OCI-LY3 (cell line): Measurements from ENCODE around the gene SELENON.

ENCODE experiments used
- EZH2phosphoT487 ChIP-seq: fragments of 200-600 bp; shearing (Covaris generic); IDR thresholded peaks from 2 replicates; pipeline ENCODE4 v1.6.1; 2018; ENCODE audit warnings: antibody characterized with exemption, mixed run types, low read depth
- TF ChIP-seq, protein P1 (sequence below): fragments of 200-600, 300-600 bp; sonication (generic); IDR thresholded peaks from 2 replicates; pipeline ENCODE4 v1.5.1; 2014; ENCODE audit warnings: antibody characterized with exemption, low read length, low read depth

- TF ChIP-seq, protein P1, sequence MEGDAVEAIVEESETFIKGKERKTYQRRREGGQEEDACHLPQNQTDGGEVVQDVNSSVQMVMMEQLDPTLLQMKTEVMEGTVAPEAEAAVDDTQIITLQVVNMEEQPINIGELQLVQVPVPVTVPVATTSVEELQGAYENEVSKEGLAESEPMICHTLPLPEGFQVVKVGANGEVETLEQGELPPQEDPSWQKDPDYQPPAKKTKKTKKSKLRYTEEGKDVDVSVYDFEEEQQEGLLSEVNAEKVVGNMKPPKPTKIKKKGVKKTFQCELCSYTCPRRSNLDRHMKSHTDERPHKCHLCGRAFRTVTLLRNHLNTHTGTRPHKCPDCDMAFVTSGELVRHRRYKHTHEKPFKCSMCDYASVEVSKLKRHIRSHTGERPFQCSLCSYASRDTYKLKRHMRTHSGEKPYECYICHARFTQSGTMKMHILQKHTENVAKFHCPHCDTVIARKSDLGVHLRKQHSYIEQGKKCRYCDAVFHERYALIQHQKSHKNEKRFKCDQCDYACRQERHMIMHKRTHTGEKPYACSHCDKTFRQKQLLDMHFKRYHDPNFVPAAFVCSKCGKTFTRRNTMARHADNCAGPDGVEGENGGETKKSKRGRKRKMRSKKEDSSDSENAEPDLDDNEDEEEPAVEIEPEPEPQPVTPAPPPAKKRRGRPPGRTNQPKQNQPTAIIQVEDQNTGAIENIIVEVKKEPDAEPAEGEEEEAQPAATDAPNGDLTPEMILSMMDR = no peak
- TF ChIP-seq EZH2phosphoT487 = no peak
Observed at GRCh38 chr1:25757151-25757845, 42.7 kb upstream of the SELENON start.
